Measurements from ENCODE around the gene IGHMBP2. TPM values are rescaled to one million over a fixed set of nuclear protein-coding genes. Genes with fewer than 3 reads are reported as not detected.

Gene IGHMBP2
- total and polyA plus RNA-seq, 8 donors, result 8.5 to 41.3 (median 12.4) TPM

- intact Hi-C loops (cut with DNase I), result no loop called here
- no peaks in the 10 kb centered on the region for H3K4me1 ChIP-seq
- H3K36me3 ChIP-seq, result no peaks in the 10 kb centered on the region
- ATAC-seq (no peak), FAIRE-seq (no peak), DNase-seq (no peak)
- H3K4me3 ChIP-seq, result no peak overlapping the region
- no peaks in the 10 kb centered on the region for H3K9me3 ChIP-seq
- H3K27ac ChIP-seq, result no peak overlapping the region
- peaks cover 0 to 4% (median 0%) of the 10 kb centered on the region in 4 donors for H3K27me3 ChIP-seq
- TF ChIP-seq CTCF (IDR thresholded peaks at IDR 0.05), result no peak
Observed at GRCh38 chr11:68987211-68987610, 83.5 kb downstream of the IGHMBP2 start.

- FAIRE-seq, result no peak
- no peaks in the 10 kb centered on the region for H3K9me3 ChIP-seq
Observed at GRCh38 chr11:68988491-68988890, 84.8 kb downstream of the IGHMBP2 start.

More at GRCh38 chr11:68988491-68988890, 84.8 kb downstream of the IGHMBP2 start:
- no peaks in the 10 kb centered on the region for H3K4me1 ChIP-seq
- DNase-seq (no peak), ATAC-seq (no peak)
- no peak overlapping the region for H3K4me3 ChIP-seq
- no peaks in the 10 kb centered on the region for H3K36me3 ChIP-seq
- no peak overlapping the region for H3K27ac ChIP-seq
- intact Hi-C loops (cut with DNase I), result no loop called here
- peaks cover 0 to 4% (median 0%) of the 10 kb centered on the region in 4 donors for H3K27me3 ChIP-seq
- TF ChIP-seq CTCF (IDR thresholded peaks at IDR 0.05), result no peak

Other genes with a start within 250 kb of the IGHMBP2 start
- 1 to 10 TPM in 3 of 6 donors, under 1 TPM in 3; 0.38 to 1.6 (median 0.98) TPM for gene GAL, start 219.3 kb upstream of the IGHMBP2 start, total RNA-seq
- 1 to 10 TPM in 1 of 2 donors, under 1 TPM in 1; 0.72 to 6.3 TPM for gene GAL, start 219.3 kb upstream of the IGHMBP2 start, polyA plus RNA-seq
- 1 to 10 TPM; 1.4 to 3.6 (median 1.8) TPM for gene TESMIN, start 152.4 kb upstream of the IGHMBP2 start, total RNA-seq
- 1 to 10 TPM; 1.9 to 2.3 TPM for gene TESMIN, start 152.4 kb upstream of the IGHMBP2 start, polyA plus RNA-seq
- gene CPT1A, start 62.0 kb upstream of the IGHMBP2 start, total RNA-seq, result 10 to 100 TPM; 16.9 to 33.7 (median 22.7) TPM
- 10 to 100 TPM in 1 of 2 donors, 1 to 10 TPM in 1; 9.5 to 15.6 TPM for gene CPT1A, start 62.0 kb upstream of the IGHMBP2 start, polyA plus RNA-seq
- 10 to 100 TPM; 17.9 to 28.1 (median 23.6) TPM for gene MRPL21, start 59 bp upstream of the IGHMBP2 start, total RNA-seq
- 10 to 100 TPM; 38.1 to 42.1 TPM for gene MRPL21, start 59 bp upstream of the IGHMBP2 start, polyA plus RNA-seq
- gene MRGPRD, start 77.1 kb downstream of the IGHMBP2 start, total RNA-seq, result not detected
- gene MRGPRD, start 77.1 kb downstream of the IGHMBP2 start, polyA plus RNA-seq, result not detected
- 1 to 10 TPM in 4 of 6 donors, under 1 TPM in 2; 0.37 to 2.5 (median 1.4) TPM for gene MRGPRF, start 109.4 kb downstream of the IGHMBP2 start, total RNA-seq
- gene MRGPRF, start 109.4 kb downstream of the IGHMBP2 start, polyA plus RNA-seq, result 1 to 10 TPM; 4.0 to 4.2 TPM
- gene TPCN2, start 145.0 kb downstream of the IGHMBP2 start, total RNA-seq, result 10 to 100 TPM in 1 of 6 donors, 1 to 10 TPM in 5; 5.6 to 10.2 (median 9.0) TPM
- 10 to 100 TPM; 11.2 to 13.5 TPM for gene TPCN2, start 145.0 kb downstream of the IGHMBP2 start, polyA plus RNA-seq

All from pancreas (tissue), 10 donors.